Mesenteric fat pad (tissue), 1 donor: ENCODE measurements around the gene CCDC187. TPM values are rescaled to one million over a fixed set of nuclear protein-coding genes. Genes with fewer than 3 reads are reported as not detected.
"Not testable (repeated sequence)": the region's sequence is repeated elsewhere in the genome, so short reads cannot be mapped to it uniquely, and the experiment has no call there.

Experiments used
- DNase-seq: peaks from one replicate; pipeline ENCODE4 v3.0.0-alpha.2; 2020; ENCODE audit warnings: low spot score
- total RNA-seq: library from RNA; stranded (reverse); fragmentation: NEBNext Ultra II Directional; extraction: Animal tissue kit (Norgen Biotek cat#: 25700); gene quantifications from one replicate; pipeline ENCODE4 v1.2.1, GENCODE V29; 2021
- donor health status: DM: yes; HTN: yes; CAD: no.

The CCDC187 gene
- total RNA-seq, 1 donor from 2014 or later, result not detected

DNA sequence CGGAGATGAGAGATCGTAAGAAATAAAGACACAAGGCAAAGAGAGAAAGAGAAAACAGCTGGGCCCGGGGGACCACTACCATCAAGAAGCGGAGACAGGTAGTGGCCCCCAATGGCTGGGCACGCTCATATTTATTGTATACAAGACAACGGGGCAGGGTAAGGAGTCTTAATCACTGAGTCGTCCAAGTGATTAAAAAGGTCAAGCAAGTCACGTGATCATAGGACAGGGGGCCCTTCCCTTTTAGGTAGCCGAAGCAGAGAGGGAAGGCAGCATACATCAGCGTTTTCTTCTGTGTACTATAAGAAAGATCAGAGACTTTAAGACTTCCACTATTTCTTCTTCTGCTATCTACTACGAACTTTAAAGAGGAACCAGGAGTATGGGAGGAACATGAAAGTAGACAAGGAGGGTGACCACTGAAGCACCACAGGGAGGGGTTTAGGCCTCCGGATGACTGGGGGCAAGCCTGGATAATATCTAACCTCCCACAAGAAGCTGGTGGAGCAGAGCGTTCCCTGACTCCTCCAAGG is 33.7 kb downstream of the CCDC187 start:
- DNase-seq, result no peak

GRCh38 chr9:136268735-136269134 is 35.2 kb downstream of the CCDC187 start:
- no peak for DNase-seq

- no peak for DNase-seq
Measured at GRCh38 chr9:136268318-136268717, 35.6 kb downstream of the CCDC187 start.

DNA sequence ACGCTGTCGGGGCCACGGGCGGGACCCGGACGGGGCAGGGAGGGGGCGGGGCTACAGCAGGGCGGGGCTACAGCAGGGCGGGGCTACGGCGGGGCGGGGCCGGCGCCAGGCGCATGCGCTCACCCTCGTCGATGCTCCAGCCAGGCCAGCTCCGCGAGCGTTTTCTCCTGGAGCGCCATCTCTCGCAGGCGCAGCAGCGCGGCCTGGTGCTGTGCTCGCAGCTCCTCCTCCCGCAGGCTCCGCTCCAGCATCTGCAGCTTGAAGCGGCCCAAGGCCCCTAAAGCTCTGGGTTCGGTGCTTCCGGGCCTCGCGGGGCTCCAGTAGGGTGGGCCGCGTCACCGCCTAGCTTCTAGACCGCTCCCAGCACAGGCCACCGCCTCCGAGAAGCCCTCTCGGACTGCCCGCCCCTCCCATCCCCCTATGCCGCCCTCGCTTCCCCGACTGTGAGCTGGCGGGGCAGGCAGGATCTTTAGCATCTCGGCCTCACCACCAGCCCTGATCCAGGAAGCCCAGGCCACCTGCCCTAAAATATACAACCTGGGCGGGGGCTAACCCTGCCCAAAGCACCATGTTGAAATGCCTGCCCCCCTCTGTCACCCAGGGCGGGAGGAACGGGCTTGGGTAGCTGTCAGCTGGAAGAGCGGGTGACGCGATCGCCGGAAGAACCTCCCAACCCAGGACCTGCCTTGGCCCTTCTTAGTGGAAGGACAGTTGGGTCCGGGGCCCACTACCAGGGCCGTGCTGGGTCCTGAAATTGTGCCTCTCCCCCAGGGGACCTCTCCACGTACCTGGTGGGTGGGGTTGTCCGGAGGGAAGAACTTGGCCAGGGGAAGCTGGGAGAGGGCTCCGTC is 36.4 kb downstream of the CCDC187 start:
- peak; percentile 94 for DNase-seq

- DNase-seq, result not testable (repeated sequence)
Measured at GRCh38 chr9:136266641-136267040, 37.3 kb downstream of the CCDC187 start.

DNA sequence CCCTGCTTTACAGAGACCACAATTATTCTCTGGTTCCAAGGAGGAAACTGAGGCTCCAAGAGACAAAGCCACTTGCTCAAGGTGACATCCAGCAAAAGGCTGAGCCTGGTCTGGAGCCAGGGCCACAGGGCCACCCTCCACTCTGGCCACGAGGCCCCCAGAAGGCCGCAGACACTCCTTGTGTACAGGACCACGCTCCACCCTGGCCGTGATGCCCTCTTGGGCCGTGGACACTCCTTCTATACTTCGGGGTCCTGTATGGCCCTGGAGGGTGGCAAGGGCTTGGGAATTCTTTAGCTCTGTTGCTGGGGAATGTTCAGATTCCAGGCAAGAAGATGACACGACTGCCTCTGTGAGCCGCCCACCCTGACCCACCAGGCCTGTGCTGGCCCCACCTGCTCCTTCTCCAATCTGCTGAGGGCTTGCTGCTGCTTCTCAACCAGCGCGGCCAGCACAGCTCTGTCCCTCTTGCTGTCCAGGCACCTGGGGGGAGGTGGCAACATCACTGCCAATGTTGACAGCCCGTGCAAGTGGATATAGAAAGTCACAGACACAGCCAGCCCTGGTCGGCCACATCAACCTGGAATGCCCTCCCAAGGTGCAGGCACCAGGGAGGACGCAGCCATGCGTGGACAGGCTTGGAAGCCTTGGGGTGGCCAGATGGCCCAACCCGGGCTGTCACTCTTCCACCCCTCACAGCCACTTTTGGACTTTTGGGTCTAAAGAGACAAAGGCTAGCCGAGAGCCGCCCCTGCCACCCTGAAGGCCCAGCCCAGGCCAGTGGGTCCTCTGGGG is 38.1 kb downstream of the CCDC187 start:
- DNase-seq, result no peak

GRCh38 chr9:136264441-136265405 is 39.2 kb downstream of the CCDC187 start:
- no peak for DNase-seq

- DNase-seq, result no peak
Measured at GRCh38 chr9:136264031-136264430, 39.9 kb downstream of the CCDC187 start.

DNA sequence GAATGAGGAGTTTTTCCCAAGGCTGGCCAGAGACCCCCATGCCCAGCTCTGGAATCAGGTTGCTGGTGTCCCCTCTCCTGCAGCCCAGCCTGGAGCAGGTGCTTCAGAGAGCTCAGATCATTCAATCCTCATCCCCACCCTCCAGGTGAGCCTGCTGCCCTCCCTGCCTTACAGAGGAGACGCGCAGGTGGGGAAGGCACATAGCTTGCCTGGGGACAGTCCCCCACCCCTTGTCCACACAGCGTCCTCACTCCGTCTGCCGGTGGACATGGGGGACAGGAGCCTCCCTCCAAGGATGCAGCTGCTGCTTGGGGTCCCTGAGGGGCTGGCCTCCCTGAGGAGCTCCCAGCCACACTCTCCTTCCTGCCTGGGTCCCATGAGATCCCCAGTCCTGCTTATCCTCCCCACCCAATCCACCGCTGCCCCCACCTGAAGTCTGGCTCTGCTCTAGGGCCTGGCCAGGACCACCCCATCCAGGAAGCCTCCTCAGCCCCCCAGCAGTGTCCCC is 41.2 kb downstream of the CCDC187 start:
- DNase-seq, result no peak

- DNase-seq, result no peak
Measured at GRCh38 chr9:136261686-136262430, 42.0 kb downstream of the CCDC187 start.

DNA sequence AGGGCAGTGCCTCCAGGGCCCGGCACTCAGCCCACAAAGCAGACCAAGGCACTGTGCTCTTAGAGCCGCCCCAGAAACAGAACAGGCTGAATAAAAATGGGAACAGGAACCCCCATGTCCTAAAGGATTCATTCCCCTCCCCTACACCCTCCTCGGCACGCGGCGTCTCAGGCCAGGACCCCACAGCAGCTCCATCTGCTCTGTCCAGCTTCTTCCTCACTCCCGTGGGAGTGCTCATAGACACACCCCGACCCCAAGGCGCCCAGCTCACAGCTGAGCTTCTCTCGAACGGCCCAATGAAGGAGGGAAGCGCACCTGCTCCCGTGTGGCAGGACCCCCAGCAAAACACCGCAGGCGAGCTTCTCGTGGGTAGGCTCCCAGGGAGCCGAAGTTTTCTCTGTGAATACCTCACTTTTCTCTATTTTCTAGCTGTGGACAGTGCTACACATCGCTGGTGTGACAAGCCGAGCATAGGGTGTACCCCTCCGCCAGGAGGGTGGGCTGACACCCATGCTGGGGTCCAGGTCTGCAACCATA is 42.9 kb downstream of the CCDC187 start:
- no peak for DNase-seq

- DNase-seq, result no peak
Measured at GRCh38 chr9:136260521-136260920, 43.4 kb downstream of the CCDC187 start.

DNA sequence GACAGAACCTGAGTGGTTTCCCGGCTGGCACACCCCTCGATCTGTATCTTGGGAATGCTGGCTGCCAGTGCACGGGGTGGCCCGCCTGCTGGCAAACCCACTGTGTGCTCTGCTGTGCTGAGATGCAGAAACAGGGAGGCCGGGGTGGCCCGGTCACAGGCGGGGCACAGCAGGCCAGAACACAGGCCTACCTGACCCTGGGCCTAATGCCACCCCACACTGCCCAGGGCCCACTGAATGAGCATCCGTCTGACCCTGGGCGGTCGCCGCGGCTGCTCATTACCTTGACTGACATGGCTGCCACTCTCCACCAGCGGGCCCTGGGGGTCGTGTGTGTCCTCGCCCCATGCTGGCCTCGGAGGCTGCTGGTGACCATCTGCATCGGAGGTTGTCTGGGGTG is 44.1 kb downstream of the CCDC187 start:
- DNase-seq, result no peak

DNA sequence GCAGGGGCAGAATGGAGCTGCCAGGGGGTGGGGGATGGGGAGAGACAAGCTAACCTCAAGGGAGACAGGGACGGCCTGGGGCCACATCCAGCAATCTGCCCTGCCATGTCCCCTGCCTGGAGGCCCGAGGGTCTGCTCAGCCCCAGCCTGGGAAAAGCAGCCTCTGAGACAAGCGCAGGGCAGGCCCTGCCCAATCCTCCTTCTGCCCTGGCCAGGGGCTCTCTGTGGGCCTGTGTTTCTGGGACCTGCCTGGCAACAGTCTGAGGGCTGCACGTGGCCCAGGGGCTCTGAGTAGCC is 44.4 kb downstream of the CCDC187 start:
- no peak for DNase-seq

GRCh38 chr9:136258786-136259516 is 44.9 kb downstream of the CCDC187 start:
- DNase-seq, result no peak

DNA sequence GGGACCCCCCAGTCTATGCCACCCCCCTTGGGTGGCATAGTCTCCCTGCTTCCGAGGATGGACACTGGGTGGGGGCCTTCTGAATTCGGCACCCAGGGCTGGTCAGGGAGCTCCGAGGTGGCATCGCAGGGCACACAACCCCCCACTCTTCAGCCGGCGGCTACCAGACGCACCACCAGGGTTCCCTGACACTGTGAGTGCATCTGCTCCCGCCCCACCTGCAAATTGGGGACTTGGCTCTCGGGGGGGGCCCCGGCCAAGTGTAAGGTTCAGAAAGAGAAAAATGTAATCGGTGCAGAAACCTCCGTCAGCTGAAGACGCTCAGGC is 45.6 kb downstream of the CCDC187 start:
- DNase-seq, result no peak

- DNase-seq, result no peak
Measured at GRCh38 chr9:136257381-136258298, 46.3 kb downstream of the CCDC187 start.
